Cardiac muscle cell (in vitro differentiated cells and primary cell): Measurements from ENCODE around the gene ABI3BP. TPM values are rescaled to one million over a fixed set of nuclear protein-coding genes. Genes with fewer than 3 reads are reported as not detected.

Experiments used
- DNase-seq, 2 donors: peaks; one replicate each; pipeline versions ENCODE4 v3.0.0 to v3.0.0-alpha.2; 2010 to 2017; ENCODE audit warnings: low read depth in 1 of 2, low spot score in 1 of 2
- H3K27ac ChIP-seq: fragments of 200-600 bp; sonication (generic); 2 replicates; pipeline ENCODE4 v1.5.1; 2016
- H3K27me3 ChIP-seq: fragments of 200-600 bp; sonication (generic); 2 replicates; pipeline ENCODE4 v1.6.0; 2016; ENCODE audit warnings: control low read depth
- H3K36me3 ChIP-seq: fragments of 200-600 bp; sonication (generic); 2 replicates; pipeline ENCODE4 v1.5.1; 2016; ENCODE audit warnings: control low read depth
- H3K4me1 ChIP-seq: fragments of 200-600 bp; sonication (generic); 2 replicates; pipeline ENCODE4 v1.8.1; 2017; ENCODE audit warnings: low read depth, mild to moderate bottlenecking, mixed run types
- H3K4me3 ChIP-seq: fragments of 200-600 bp; sonication (generic); 2 replicates; pipeline ENCODE4 v1.5.1; 2016; ENCODE audit warnings: mild to moderate bottlenecking
- H3K9me3 ChIP-seq: fragments of 200-600 bp; sonication (generic); 2 replicates; pipeline ENCODE4 v1.5.1; 2017; ENCODE audit warnings: low read depth, mild to moderate bottlenecking, control low read depth
- CTCF ChIP-seq: IDR thresholded peaks from 2 replicates; pipeline ENCODE4 v1.5.1; 2012; ENCODE audit warnings: low read depth, mild to moderate bottlenecking, low read length
- polyA plus RNA-seq: library from polyadenylated mRNA; unstranded; fragments of >200 nt; fragmentation: Nextera tagmentation; extraction: Ambion mirVana; gene quantifications from 2 replicates; pipeline ENCODE4 v1.2.1, GENCODE V29; 2016
- total RNA-seq: library from RNA; depleted of rRNA; stranded (reverse); fragments of >200 nt; gene quantifications from 2 replicates; pipeline ENCODE4 v1.2.3, GENCODE V29; 2016

ABI3BP gene
- total and polyA plus RNA-seq, 2 experiments from 2014 or later: 0.54 to 0.92 TPM

- Histone ChIP-seq H3K27me3 (no peaks in the 10 kb centered on the region), H3K4me1 (no peaks in the 10 kb centered on the region), H3K9me3 (no peaks in the 10 kb centered on the region), H3K27ac (no peak overlapping the region), H3K36me3 (no peaks in the 10 kb centered on the region), H3K4me3 (no peak overlapping the region)
- no peak for TF ChIP-seq CTCF
- DNase-seq: peak in 1 of 2 donors; percentile 88
Observed at GRCh38 chr3:100869787-100870186, 123.4 kb downstream of the ABI3BP start.

GRCh38 chr3:100868894-100869293 lies 124.3 kb downstream of the ABI3BP start:
- no peak for DNase-seq
- H3K27me3 ChIP-seq: no peaks in the 10 kb centered on the region
- H3K27ac ChIP-seq: no peak overlapping the region
- TF ChIP-seq CTCF: no peak
- H3K9me3 ChIP-seq: no peaks in the 10 kb centered on the region
- H3K4me1 ChIP-seq: no peaks in the 10 kb centered on the region
- no peak overlapping the region for H3K4me3 ChIP-seq
- no peaks in the 10 kb centered on the region for H3K36me3 ChIP-seq

GRCh38 chr3:100868096-100868495 lies 125.1 kb downstream of the ABI3BP start:
- H3K9me3 ChIP-seq: no peaks in the 10 kb centered on the region
- H3K27me3 ChIP-seq: no peaks in the 10 kb centered on the region
- no peak overlapping the region for H3K27ac ChIP-seq
- no peak for TF ChIP-seq CTCF
- no peaks in the 10 kb centered on the region for H3K4me1 ChIP-seq
- H3K36me3 ChIP-seq: no peaks in the 10 kb centered on the region
- H3K4me3 ChIP-seq: no peak overlapping the region
- DNase-seq: no peak

- H3K9me3 ChIP-seq: no peaks in the 10 kb centered on the region
- no peaks in the 10 kb centered on the region for H3K27me3 ChIP-seq
- DNase-seq: no peak
- H3K27ac ChIP-seq: no peak overlapping the region
- no peak overlapping the region for H3K4me3 ChIP-seq
- no peak for TF ChIP-seq CTCF
- no peaks in the 10 kb centered on the region for H3K36me3 ChIP-seq
- H3K4me1 ChIP-seq: no peaks in the 10 kb centered on the region
Observed at GRCh38 chr3:100865442-100865841, 127.8 kb downstream of the ABI3BP start.

- Histone ChIP-seq H3K36me3 (no peaks in the 10 kb centered on the region), H3K9me3 (no peaks in the 10 kb centered on the region), H3K27ac (no peak overlapping the region), H3K4me3 (no peak overlapping the region), H3K27me3 (no peaks in the 10 kb centered on the region), H3K4me1 (no peaks in the 10 kb centered on the region)
- DNase-seq: peak in 1 of 2 donors; percentile 28
- TF ChIP-seq CTCF: no peak
Observed at GRCh38 chr3:100864471-100865250, 128.6 kb downstream of the ABI3BP start.
